ENCODE measurements around the gene OCSTAMP.

Gene OCSTAMP

GRCh38 chr20:46548688-46549087, 1.8 kb downstream of the OCSTAMP start:
- H3K27me3 ChIP-seq (ENCODE audit: low read depth, low read length), result no peaks in the 10 kb centered on the region
- H3K4me1 ChIP-seq (ENCODE audit: control insufficient read depth in 1 of 2, insufficient read depth in 2 of 2, low read length in 2 of 2), result no peaks in the 10 kb centered on the region
- no peak overlapping the region for H3K27ac ChIP-seq (ENCODE audit: low read length)
- H3K9me3 ChIP-seq (ENCODE audit: control insufficient read depth in 1 of 2, low read length in 2 of 2), result no peaks in the 10 kb centered on the region
- H3K4me3 ChIP-seq (ENCODE audit: low read depth in 1 of 2, low read length in 2 of 2), result no peak overlapping the region
- no peaks in the 10 kb centered on the region for H3K36me3 ChIP-seq (ENCODE audit: control insufficient read depth in 1 of 2, insufficient read depth in 2 of 2, low read length in 2 of 2)

- Histone ChIP-seq H3K4me1 (ENCODE audit: control insufficient read depth in 1 of 2, insufficient read depth in 2 of 2, low read length in 2 of 2) (no peaks in the 10 kb centered on the region), H3K9me3 (ENCODE audit: control insufficient read depth in 1 of 2, low read length in 2 of 2) (no peaks in the 10 kb centered on the region), H3K27me3 (ENCODE audit: low read depth, low read length) (no peaks in the 10 kb centered on the region), H3K4me3 (ENCODE audit: low read depth in 1 of 2, low read length in 2 of 2) (no peak overlapping the region), H3K27ac (ENCODE audit: low read length) (no peak overlapping the region), H3K36me3 (ENCODE audit: control insufficient read depth in 1 of 2, insufficient read depth in 2 of 2, low read length in 2 of 2) (no peaks in the 10 kb centered on the region)
These were observed 2.5 kb downstream of the OCSTAMP start for GRCh38 chr20:46547995-46548394.

GRCh38 chr20:46546936-46547335, 3.5 kb downstream of the OCSTAMP start:
- Histone ChIP-seq H3K27ac (ENCODE audit: low read length) (no peak overlapping the region), H3K4me1 (ENCODE audit: control insufficient read depth in 1 of 2, insufficient read depth in 2 of 2, low read length in 2 of 2) (no peaks in the 10 kb centered on the region), H3K9me3 (ENCODE audit: control insufficient read depth in 1 of 2, low read length in 2 of 2) (no peaks in the 10 kb centered on the region), H3K4me3 (ENCODE audit: low read depth in 1 of 2, low read length in 2 of 2) (no peak overlapping the region), H3K27me3 (ENCODE audit: low read depth, low read length) (no peaks in the 10 kb centered on the region), H3K36me3 (ENCODE audit: control insufficient read depth in 1 of 2, insufficient read depth in 2 of 2, low read length in 2 of 2) (no peaks in the 10 kb centered on the region)

GRCh38 chr20:46546298-46546697, 4.2 kb downstream of the OCSTAMP start:
- Histone ChIP-seq H3K27me3 (ENCODE audit: low read depth, low read length) (no peaks in the 10 kb centered on the region), H3K4me1 (ENCODE audit: control insufficient read depth in 1 of 2, insufficient read depth in 2 of 2, low read length in 2 of 2) (no peaks in the 10 kb centered on the region), H3K9me3 (ENCODE audit: control insufficient read depth in 1 of 2, low read length in 2 of 2) (no peaks in the 10 kb centered on the region), H3K27ac (ENCODE audit: low read length) (no peak overlapping the region), H3K4me3 (ENCODE audit: low read depth in 1 of 2, low read length in 2 of 2) (no peak overlapping the region), H3K36me3 (ENCODE audit: control insufficient read depth in 1 of 2, insufficient read depth in 2 of 2, low read length in 2 of 2) (no peaks in the 10 kb centered on the region)

GRCh38 chr20:46545827-46546138, 4.7 kb downstream of the OCSTAMP start:
- H3K27ac ChIP-seq (ENCODE audit: low read length), result no peak overlapping the region
- no peak overlapping the region for H3K4me3 ChIP-seq (ENCODE audit: low read depth in 1 of 2, low read length in 2 of 2)
- H3K27me3 ChIP-seq (ENCODE audit: low read depth, low read length), result no peaks in the 10 kb centered on the region
- no peaks in the 10 kb centered on the region for H3K4me1 ChIP-seq (ENCODE audit: control insufficient read depth in 1 of 2, insufficient read depth in 2 of 2, low read length in 2 of 2)
- no peaks in the 10 kb centered on the region for H3K36me3 ChIP-seq (ENCODE audit: control insufficient read depth in 1 of 2, insufficient read depth in 2 of 2, low read length in 2 of 2)
- H3K9me3 ChIP-seq (ENCODE audit: control insufficient read depth in 1 of 2, low read length in 2 of 2), result no peaks in the 10 kb centered on the region

GRCh38 chr20:46545077-46545826, 5.2 kb downstream of the OCSTAMP start:
- Histone ChIP-seq H3K27me3 (ENCODE audit: low read depth, low read length) (no peaks in the 10 kb centered on the region), H3K27ac (ENCODE audit: low read length) (no peak overlapping the region)

GRCh38 chr20:46544576-46544975, 5.9 kb downstream of the OCSTAMP start:
- no peak overlapping the region for H3K27ac ChIP-seq (ENCODE audit: low read length)
- no peaks in the 10 kb centered on the region for H3K36me3 ChIP-seq (ENCODE audit: control insufficient read depth in 1 of 2, insufficient read depth in 2 of 2, low read length in 2 of 2)
- H3K4me1 ChIP-seq (ENCODE audit: control insufficient read depth in 1 of 2, insufficient read depth in 2 of 2, low read length in 2 of 2), result no peaks in the 10 kb centered on the region
- H3K4me3 ChIP-seq (ENCODE audit: low read depth in 1 of 2, low read length in 2 of 2), result no peak overlapping the region
- H3K27me3 ChIP-seq (ENCODE audit: low read depth, low read length), result no peaks in the 10 kb centered on the region
- no peaks in the 10 kb centered on the region for H3K9me3 ChIP-seq (ENCODE audit: control insufficient read depth in 1 of 2, low read length in 2 of 2)

More at GRCh38 chr20:46545077-46545826, 5.2 kb downstream of the OCSTAMP start:
- Histone ChIP-seq H3K9me3 (ENCODE audit: control insufficient read depth in 1 of 2, low read length in 2 of 2) (no peaks in the 10 kb centered on the region), H3K4me1 (ENCODE audit: control insufficient read depth in 1 of 2, insufficient read depth in 2 of 2, low read length in 2 of 2) (no peaks in the 10 kb centered on the region), H3K36me3 (ENCODE audit: control insufficient read depth in 1 of 2, insufficient read depth in 2 of 2, low read length in 2 of 2) (no peaks in the 10 kb centered on the region), H3K4me3 (ENCODE audit: low read depth in 1 of 2, low read length in 2 of 2) (no peak overlapping the region)

- H3K4me1 ChIP-seq (ENCODE audit: control insufficient read depth in 1 of 2, insufficient read depth in 2 of 2, low read length in 2 of 2), result no peaks in the 10 kb centered on the region
- H3K36me3 ChIP-seq (ENCODE audit: control insufficient read depth in 1 of 2, insufficient read depth in 2 of 2, low read length in 2 of 2), result no peaks in the 10 kb centered on the region
- no peaks in the 10 kb centered on the region for H3K27me3 ChIP-seq (ENCODE audit: low read depth, low read length)
- H3K9me3 ChIP-seq (ENCODE audit: control insufficient read depth in 1 of 2, low read length in 2 of 2), result no peaks in the 10 kb centered on the region
- H3K4me3 ChIP-seq (ENCODE audit: low read depth in 1 of 2, low read length in 2 of 2), result no peak overlapping the region
- H3K27ac ChIP-seq (ENCODE audit: low read length), result no peak overlapping the region
These were observed 6.5 kb downstream of the OCSTAMP start for GRCh38 chr20:46543959-46544358.

GRCh38 chr20:46543033-46543432, 7.4 kb downstream of the OCSTAMP start:
- Histone ChIP-seq H3K4me1 (ENCODE audit: control insufficient read depth in 1 of 2, insufficient read depth in 2 of 2, low read length in 2 of 2) (no peaks in the 10 kb centered on the region), H3K27ac (ENCODE audit: low read length) (no peak overlapping the region), H3K9me3 (ENCODE audit: control insufficient read depth in 1 of 2, low read length in 2 of 2) (no peaks in the 10 kb centered on the region), H3K36me3 (ENCODE audit: control insufficient read depth in 1 of 2, insufficient read depth in 2 of 2, low read length in 2 of 2) (no peaks in the 10 kb centered on the region), H3K27me3 (ENCODE audit: low read depth, low read length) (no peaks in the 10 kb centered on the region), H3K4me3 (ENCODE audit: low read depth in 1 of 2, low read length in 2 of 2) (no peak overlapping the region)

GRCh38 chr20:46541229-46541935, 9.1 kb downstream of the OCSTAMP start:
- no peaks in the 10 kb centered on the region for H3K9me3 ChIP-seq (ENCODE audit: control insufficient read depth in 1 of 2, low read length in 2 of 2)
- peaks cover 5% of the 10 kb centered on the region for H3K27me3 ChIP-seq (ENCODE audit: low read depth, low read length)
- no peak overlapping the region for H3K4me3 ChIP-seq (ENCODE audit: low read depth in 1 of 2, low read length in 2 of 2)
- H3K36me3 ChIP-seq (ENCODE audit: control insufficient read depth in 1 of 2, insufficient read depth in 2 of 2, low read length in 2 of 2), result no peaks in the 10 kb centered on the region
- no peaks in the 10 kb centered on the region for H3K4me1 ChIP-seq (ENCODE audit: control insufficient read depth in 1 of 2, insufficient read depth in 2 of 2, low read length in 2 of 2)
- H3K27ac ChIP-seq (ENCODE audit: low read length), result no peak overlapping the region

GRCh38 chr20:46539113-46539512, 11.3 kb downstream of the OCSTAMP start:
- H3K9me3 ChIP-seq (ENCODE audit: control insufficient read depth in 1 of 2, low read length in 2 of 2), result no peaks in the 10 kb centered on the region
- peaks cover 5% of the 10 kb centered on the region for H3K27me3 ChIP-seq (ENCODE audit: low read depth, low read length)

GRCh38 chr20:46530640-46531039, 19.8 kb downstream of the OCSTAMP start:
- Histone ChIP-seq H3K36me3 (ENCODE audit: control insufficient read depth in 1 of 2, insufficient read depth in 2 of 2, low read length in 2 of 2) (no peaks in the 10 kb centered on the region), H3K4me3 (ENCODE audit: low read depth in 1 of 2, low read length in 2 of 2) (no peak overlapping the region), H3K4me1 (ENCODE audit: control insufficient read depth in 1 of 2, insufficient read depth in 2 of 2, low read length in 2 of 2) (no peaks in the 10 kb centered on the region), H3K27ac (ENCODE audit: low read length) (no peak overlapping the region), H3K27me3 (ENCODE audit: low read depth, low read length) (no peaks in the 10 kb centered on the region), H3K9me3 (ENCODE audit: control insufficient read depth in 1 of 2, low read length in 2 of 2) (no peaks in the 10 kb centered on the region)

More at GRCh38 chr20:46539113-46539512, 11.3 kb downstream of the OCSTAMP start:
- Histone ChIP-seq H3K4me3 (ENCODE audit: low read depth in 1 of 2, low read length in 2 of 2) (no peak overlapping the region), H3K36me3 (ENCODE audit: control insufficient read depth in 1 of 2, insufficient read depth in 2 of 2, low read length in 2 of 2) (no peaks in the 10 kb centered on the region), H3K27ac (ENCODE audit: low read length) (no peak overlapping the region), H3K4me1 (ENCODE audit: control insufficient read depth in 1 of 2, insufficient read depth in 2 of 2, low read length in 2 of 2) (no peaks in the 10 kb centered on the region)

Measured in muscle layer of duodenum (tissue), 2 donors.